Liver (tissue), 9 donors: ENCODE data around the gene HOXD1. TPM values are rescaled to one million over a fixed set of nuclear protein-coding genes. Genes with fewer than 3 reads are reported as not detected.

Experiments used
- DNase-seq: peaks from one replicate; pipeline ENCODE4 v3.0.0-alpha.2; 2017; ENCODE audit warnings: low spot score
- H3K27ac ChIP-seq, 2 donors: one replicate each; pipeline ENCODE4 v1.7.0; 2013; ENCODE audit warnings: inconsistent platforms in 2 of 2, low read length in 2 of 2, control low read depth in 1 of 2, low read depth in 1 of 2, mild to moderate bottlenecking in 1 of 2
- H3K27me3 ChIP-seq, 4 donors: one replicate each; pipeline versions ENCODE4 v1.6.1 to v1.7.0; 2013; ENCODE audit warnings: low read length in 3 of 4, inconsistent platforms in 1 of 4, mild to moderate bottlenecking in 1 of 4, moderate library complexity in 1 of 4; ENCODE audit not compliant: control insufficient read depth in 4 of 4, insufficient read depth in 4 of 4
- H3K36me3 ChIP-seq, 4 donors: one replicate each; pipeline versions ENCODE4 v1.6.1 to v1.7.0; 2013; ENCODE audit warnings: low read length in 3 of 4, mild to moderate bottlenecking in 3 of 4, low read depth in 1 of 4, moderate library complexity in 1 of 4; ENCODE audit not compliant: control insufficient read depth in 4 of 4, insufficient read depth in 3 of 4
- H3K4me1 ChIP-seq, 4 donors: one replicate each; pipeline versions ENCODE4 v1.6.1 to v1.7.0; 2013; ENCODE audit warnings: low read length in 3 of 4, mild to moderate bottlenecking in 3 of 4, moderate library complexity in 1 of 4; ENCODE audit not compliant: control insufficient read depth in 4 of 4, insufficient read depth in 4 of 4
- H3K4me3 ChIP-seq, 3 donors: one replicate each; pipeline versions ENCODE4 v1.6.1 to v1.7.0; 2013; ENCODE audit warnings: low read length in 3 of 3, control low read depth in 1 of 3, low read depth in 1 of 3, mild to moderate bottlenecking in 1 of 3
- H3K9ac ChIP-seq, 2 donors: one replicate each; pipeline ENCODE4 v1.7.0; 2013; ENCODE audit warnings: low read length in 2 of 2, mild to moderate bottlenecking in 2 of 2, moderate library complexity in 2 of 2, control low read depth in 1 of 2, low read depth in 1 of 2
- H3K9me3 ChIP-seq, 4 donors: one replicate each; pipeline versions ENCODE4 v1.6.1 to v1.7.0; 2013; ENCODE audit warnings: low read length in 3 of 4; ENCODE audit not compliant: control insufficient read depth in 4 of 4
- ATF3 ChIP-seq: IDR thresholded peaks from 2 replicates; pipeline ENCODE4 v1.6.1; 2016; ENCODE audit warnings: antibody characterized with exemption
- CTCF ChIP-seq: fragments of 150-350 bp; IDR thresholded peaks from 2 replicates; pipeline ENCODE4 v1.5.1; 2017; ENCODE audit warnings: improper control_type of control experiment, low read depth, low read length; ENCODE audit not compliant: missing input control
- EGR1 ChIP-seq, 2 donors: IDR thresholded peaks; 2 replicates each; pipeline ENCODE4 v1.6.1; 2016 to 2018; ENCODE audit warnings: antibody characterized with exemption in 2 of 2, low read depth in 2 of 2
- FOXA1 ChIP-seq: IDR thresholded peaks from 2 replicates; pipeline ENCODE4 v1.6.1; 2016; ENCODE audit warnings: antibody characterized with exemption
- FOXA2 ChIP-seq: IDR thresholded peaks from 2 replicates; pipeline ENCODE4 v1.6.1; 2016; ENCODE audit warnings: antibody characterized with exemption
- HNF4A ChIP-seq, 2 donors: conservative IDR thresholded peaks; 2 replicates each; pipeline ENCODE4 v1.6.1; 2016; ENCODE audit warnings: antibody characterized with exemption in 2 of 2, mild to moderate bottlenecking in 2 of 2
- JUND ChIP-seq, 2 donors: IDR thresholded peaks; 2 replicates each; pipeline ENCODE4 v1.6.1; 2016; ENCODE audit warnings: antibody characterized with exemption in 2 of 2
- MAX ChIP-seq: IDR thresholded peaks from 2 replicates; pipeline ENCODE4 v1.6.1; 2016; ENCODE audit warnings: antibody characterized with exemption
- NR2F2 ChIP-seq: IDR thresholded peaks from 2 replicates; pipeline ENCODE4 v1.6.1; 2016; ENCODE audit warnings: antibody characterized with exemption
- RAD21 ChIP-seq, 2 donors: IDR thresholded peaks; 2 replicates each; pipeline ENCODE4 v1.6.1; 2016; ENCODE audit warnings: antibody characterized with exemption in 2 of 2, mild to moderate bottlenecking in 2 of 2
- REST ChIP-seq: IDR thresholded peaks from 2 replicates; pipeline ENCODE4 v1.6.1; 2016; ENCODE audit warnings: antibody characterized with exemption, mild to moderate bottlenecking
- RXRA ChIP-seq, 2 donors: IDR thresholded peaks; 2 replicates each; pipeline ENCODE4 v1.6.1; 2017 to 2018; ENCODE audit warnings: antibody characterized with exemption in 2 of 2, mild to moderate bottlenecking in 1 of 2
- YY1 ChIP-seq: IDR thresholded peaks from 2 replicates; pipeline ENCODE4 v1.6.1; 2016; ENCODE audit warnings: antibody characterized with exemption, mild to moderate bottlenecking
- ZBTB33 ChIP-seq: IDR thresholded peaks from 2 replicates; pipeline ENCODE4 v1.6.1; 2016; ENCODE audit warnings: antibody characterized with exemption
- WGBS: extraction: QIAGEN DNeasy Blood & Tissue Kit; methylation state at CpG from one replicate; pipeline ENCODE4 v1.1.7; 2013; 5-methylcytosine and 5-hydroxymethylcytosine counted together
- polyA plus RNA-seq, 2 donors: library from polyadenylated mRNA; stranded (reverse) in 1 of 2; unstranded in 1 of 2; fragments of 200-250 nt in 1 of 2; fragments of >200 nt in 1 of 2; fragmentation: Nextera tagmentation in 1 of 2; extraction: Ambion mirVana in 1 of 2; gene quantifications; one replicate each; pipeline versions ENCODE4 v1.2.1 to v1.2.3, GENCODE V29; 2013 to 2015
- total RNA-seq, 2 donors: library from RNA; depleted of rRNA; stranded (reverse); fragments of >200 nt; gene quantifications; one replicate each; pipeline ENCODE4 v1.2.3, GENCODE V29; 2014
- donor health status: healthy.
- donor health status: healthy.
- donor health status: healthy.
- donor health status: healthy.
- donor health status: healthy.

The HOXD1 gene
- total and polyA plus RNA-seq, 4 donors, result not detected

GRCh38 chr2:176139661-176140512, 48.6 kb upstream of the HOXD1 start:
- Histone ChIP-seq H3K9me3 (no peaks in the 10 kb centered on the region), H3K4me3 (peak overlapping the region in 1 of 3 donors; percentile 52), H3K4me1 (peaks cover 7 to 18% (median 13%) of the 10 kb centered on the region in 4 donors), H3K27ac (no peak overlapping the region), H3K27me3 (peaks cover 9 to 29% (median 25%) of the 10 kb centered on the region in 4 donors), H3K36me3 (no peaks in the 10 kb centered on the region), H3K9ac (no peak overlapping the region)
- TF ChIP-seq YY1 (no peak), ZBTB33 (no peak), FOXA2 (no peak), ATF3 (no peak), EGR1 (IDR thresholded peaks at IDR 0.05; ENCODE audit: low read depth in 2 of 2) (no peak), RXRA (IDR thresholded peaks at IDR 0.05) (no peak), JUND (IDR thresholded peaks at IDR 0.05) (no peak)
- 18% methylated on average over 41 of the region's 41 CpGs for WGBS
- no peak for DNase-seq

GRCh38 chr2:176140513-176141317, 47.8 kb upstream of the HOXD1 start:
- Histone ChIP-seq H3K36me3 (no peaks in the 10 kb centered on the region), H3K4me1 (peaks cover 7 to 18% (median 13%) of the 10 kb centered on the region in 4 donors), H3K9ac (no peak overlapping the region), H3K27me3 (peaks cover 5 to 27% (median 20%) of the 10 kb centered on the region in 4 donors), H3K9me3 (no peaks in the 10 kb centered on the region), H3K27ac (no peak overlapping the region), H3K4me3 (peak overlapping the region in 2 of 3 donors; percentile 52 to 59)
- TF ChIP-seq REST (no peak), JUND (IDR thresholded peaks at IDR 0.05) (no peak), MAX (no peak), CTCF (peak; percentile 72), NR2F2 (no peak), HNF4A (conservative IDR thresholded peaks at IDR 0.05) (no peak), FOXA1 (no peak), ZBTB33 (no peak), YY1 (no peak), RAD21 (IDR thresholded peaks at IDR 0.05) (peak; percentile 90 to 94)
- peak; percentile 71 for DNase-seq
- 8% methylated on average over 48 of the region's 48 CpGs for WGBS
